GM19438 (cell line): ENCODE data around the gene ZNF609.

Source experiments
- ATAC-seq: cut with Tn5 transposase; IDR thresholded peaks from one replicate; pipeline ENCODE4 v1.9.1; 2021; ENCODE audit warnings: low read depth; ENCODE audit not compliant: unreplicated experiment

ZNF609 gene

DNA sequence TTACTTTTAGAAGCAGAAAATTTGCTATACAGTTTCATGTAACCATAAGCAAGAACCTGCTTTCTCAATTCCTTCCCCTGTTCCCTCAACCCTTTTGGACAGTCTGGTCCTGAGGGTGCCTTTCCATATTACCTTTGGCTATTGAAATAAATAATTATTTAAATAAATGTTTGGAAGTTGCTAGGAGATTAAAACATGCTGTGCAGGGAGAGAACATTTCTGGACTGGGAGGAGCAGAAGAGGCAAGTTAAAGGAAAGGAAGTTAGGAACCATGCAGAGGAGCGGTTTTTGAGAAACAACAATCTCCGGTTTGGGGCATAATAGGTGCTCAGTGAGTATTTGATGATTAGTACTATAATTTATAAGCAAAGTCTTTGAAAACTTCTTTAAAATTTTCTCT lies 41.8 kb downstream of the ZNF609 start:
- ATAC-seq, result no peak

DNA sequence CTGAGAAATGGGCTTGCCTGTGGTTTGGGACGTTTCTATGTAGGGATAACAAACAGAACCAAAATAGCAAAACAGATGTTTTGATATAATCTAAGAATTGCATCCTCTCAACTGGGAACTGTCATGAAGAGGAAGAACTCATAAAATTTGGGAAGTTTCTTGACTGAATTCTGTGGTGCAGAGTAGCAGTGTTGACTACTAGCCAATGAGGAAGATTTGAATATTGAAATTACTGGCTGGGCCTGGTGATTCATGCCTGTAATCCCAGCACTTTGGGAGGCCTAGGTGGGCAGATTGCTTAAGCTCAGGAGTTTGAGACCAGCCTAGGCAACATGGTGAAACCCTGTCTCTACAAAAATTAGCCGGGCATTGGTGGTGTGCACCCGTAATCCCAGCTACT lies 42.2 kb downstream of the ZNF609 start:
- no peak for ATAC-seq

DNA sequence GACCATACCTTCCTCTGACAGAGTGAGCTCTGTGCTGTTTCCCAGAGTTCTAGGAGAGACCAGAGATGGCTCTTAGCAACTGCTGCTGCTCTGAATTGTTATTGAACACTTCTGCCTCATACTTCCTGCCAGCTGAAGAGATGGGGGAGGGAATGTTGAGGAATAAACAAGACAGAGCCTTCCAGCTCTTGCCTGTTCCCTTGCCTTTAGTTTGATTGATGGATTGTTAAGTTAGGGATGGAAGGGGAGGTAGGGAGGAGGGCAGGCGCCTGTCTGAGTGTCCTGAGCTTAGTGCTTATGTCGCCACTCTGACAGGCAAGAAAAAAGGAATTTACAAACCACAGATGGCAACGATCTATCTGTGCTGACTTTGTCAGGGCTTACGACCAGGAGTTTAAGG lies 42.8 kb downstream of the ZNF609 start:
- ATAC-seq, result no peak

DNA sequence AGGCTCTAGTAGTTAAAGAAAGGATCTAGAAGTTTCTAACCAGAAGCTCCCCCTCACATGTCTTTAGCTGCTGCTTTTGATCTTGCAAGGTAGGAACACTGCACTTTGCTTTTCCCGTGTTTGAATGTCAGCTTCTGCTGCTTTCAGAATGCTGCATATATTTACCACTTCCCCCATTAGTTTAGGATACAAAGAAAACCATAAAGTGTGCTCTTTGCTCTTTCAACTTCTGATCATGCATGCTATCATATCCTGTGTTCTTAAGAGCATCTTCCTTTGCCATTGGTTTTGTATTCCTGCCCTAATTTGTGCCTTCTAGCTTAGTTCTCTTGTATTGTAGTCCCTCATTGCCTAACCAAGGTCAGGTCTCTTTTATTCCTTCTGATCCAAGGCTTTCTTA lies 43.3 kb downstream of the ZNF609 start:
- no peak for ATAC-seq

DNA sequence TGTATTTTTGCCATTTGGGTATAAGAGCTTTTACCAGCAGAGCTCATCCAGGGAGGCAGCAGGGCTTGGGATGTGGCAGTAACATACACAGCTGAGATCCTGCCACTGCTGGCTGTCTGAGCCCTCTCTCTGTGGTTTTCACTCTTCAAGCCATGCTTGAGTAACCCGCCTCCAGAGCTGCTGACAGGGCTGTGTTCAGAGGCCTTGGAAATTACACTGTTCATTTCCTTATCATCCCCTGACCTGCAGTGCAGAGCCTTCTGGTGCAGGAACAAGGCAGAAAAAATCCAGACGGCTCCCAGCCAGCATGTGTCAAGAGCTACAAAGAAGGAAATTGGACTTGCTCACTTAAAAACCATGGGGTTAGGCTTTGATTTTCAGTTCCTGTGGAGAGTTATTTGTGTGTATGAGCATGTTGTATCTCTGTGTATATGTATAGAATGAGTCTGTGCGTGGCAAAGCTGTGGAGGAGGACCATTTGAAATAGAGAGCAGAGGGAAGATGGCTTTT lies 47.0 kb downstream of the ZNF609 start:
- peak; percentile 60 for ATAC-seq

DNA sequence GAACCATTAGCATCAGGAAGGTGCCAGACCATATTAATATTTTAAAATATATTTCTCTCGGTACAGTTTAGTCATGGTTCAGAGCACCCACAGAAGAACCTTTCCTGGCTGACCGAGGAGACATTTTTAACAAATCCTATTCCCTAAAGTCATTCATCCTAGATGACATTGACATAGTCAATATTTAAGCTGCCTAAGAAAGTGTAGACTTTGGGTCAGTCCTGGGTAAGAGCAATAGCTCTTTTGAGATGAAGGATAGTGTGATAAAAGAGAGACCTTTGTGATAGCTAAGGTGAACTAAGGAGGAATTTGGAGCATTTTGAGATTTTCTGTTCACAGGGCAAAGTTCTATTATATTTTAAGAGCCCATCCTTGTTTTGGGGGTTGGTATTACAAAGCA lies 47.5 kb downstream of the ZNF609 start:
- ATAC-seq, result no peak

DNA sequence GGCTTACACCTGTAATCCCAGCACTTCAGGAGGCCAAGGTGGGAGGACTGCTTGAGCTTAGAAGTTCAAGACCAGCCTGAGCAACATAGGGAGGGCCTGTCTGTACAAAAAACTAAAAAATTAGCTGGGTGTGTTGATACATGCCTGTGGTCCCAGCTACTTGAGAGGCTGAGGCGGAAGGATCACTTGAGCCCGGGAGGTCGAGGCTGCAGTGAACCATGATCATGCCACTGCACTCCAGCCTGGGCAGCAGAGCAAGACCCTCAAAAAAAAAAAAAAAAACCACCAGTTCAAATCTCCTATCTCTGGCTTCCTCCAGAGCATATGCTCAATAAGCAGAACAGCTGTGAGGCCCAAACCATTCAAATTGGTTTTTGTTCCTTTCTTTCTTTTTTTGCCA lies 53.4 kb downstream of the ZNF609 start:
- ATAC-seq, result no peak

DNA sequence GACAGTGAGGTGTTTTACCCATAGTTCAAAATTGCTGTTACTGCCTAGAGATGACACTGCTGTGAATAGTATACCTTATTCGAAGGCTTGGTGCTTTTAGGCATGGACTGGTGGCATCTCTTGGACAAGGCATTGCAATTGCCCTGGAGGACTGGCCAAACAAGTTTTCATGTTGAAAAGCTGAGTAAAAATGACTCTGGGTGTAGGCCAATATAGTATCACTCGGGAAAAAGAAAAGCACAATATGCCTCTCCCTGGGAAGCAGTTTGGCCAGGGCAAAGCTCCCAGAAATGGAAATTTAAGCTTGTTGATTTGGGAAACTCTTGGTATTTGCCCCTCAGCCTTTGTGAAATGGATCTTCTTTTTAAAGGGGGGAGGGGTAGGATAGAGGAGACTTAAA lies 54.8 kb downstream of the ZNF609 start:
- ATAC-seq, result no peak

DNA sequence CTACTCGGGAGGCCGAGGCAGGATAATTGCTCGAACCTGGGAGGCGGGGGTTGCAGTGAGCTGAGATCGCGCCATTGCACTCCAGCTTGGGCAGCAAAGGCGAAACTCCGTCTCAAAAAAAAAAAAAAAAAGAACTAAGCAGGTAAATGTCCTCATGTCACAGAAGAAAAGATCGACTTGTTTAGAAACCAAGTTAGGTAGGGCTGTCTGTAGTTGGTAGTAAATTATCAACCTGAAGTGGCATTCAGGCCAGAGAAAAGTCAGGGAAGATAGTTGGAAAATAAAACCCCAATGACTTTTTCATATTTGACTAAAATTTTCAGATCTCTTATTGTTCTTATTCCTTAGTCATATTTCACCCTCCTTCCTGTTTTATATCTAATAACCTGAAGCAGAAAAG lies 55.4 kb downstream of the ZNF609 start:
- no peak for ATAC-seq

DNA sequence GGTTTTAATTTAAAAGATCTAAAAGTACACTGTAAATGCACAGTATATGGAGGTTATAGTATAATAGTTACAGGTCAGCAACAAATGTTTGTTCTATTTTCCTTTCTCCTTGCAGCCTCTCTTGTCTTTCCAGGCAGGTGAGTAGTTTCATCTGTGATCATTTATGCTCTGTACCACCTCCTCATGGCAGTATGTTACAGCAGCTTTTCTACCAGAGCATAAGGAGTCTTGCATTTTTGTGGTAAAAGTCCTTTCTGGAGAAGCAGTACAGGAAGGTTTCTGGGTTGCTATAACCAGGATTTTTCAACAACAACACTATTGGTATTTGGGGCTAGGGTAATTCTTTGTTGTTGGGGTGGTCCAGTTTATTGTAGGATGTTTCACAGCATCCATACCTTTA lies 59.5 kb downstream of the ZNF609 start:
- no peak for ATAC-seq

DNA sequence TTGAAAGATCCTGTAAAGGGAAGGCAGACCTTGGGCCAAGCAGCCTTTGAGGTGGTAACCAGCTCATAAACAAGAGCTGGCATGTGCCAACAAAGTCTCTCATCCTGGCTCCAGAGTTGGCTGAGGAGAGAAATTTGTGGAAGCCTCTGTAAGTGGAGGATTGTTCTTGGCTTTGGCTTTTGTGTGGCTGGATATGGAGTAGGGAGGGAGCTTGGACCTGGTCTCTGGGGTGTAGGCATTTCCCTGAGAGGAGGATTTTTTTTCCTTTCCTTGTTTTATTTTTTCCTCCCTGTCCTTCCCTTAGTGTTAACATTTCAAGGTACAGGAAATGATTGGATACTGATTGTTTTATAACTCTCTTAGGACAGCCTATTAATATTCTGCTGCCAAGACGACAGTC lies 60.8 kb downstream of the ZNF609 start:
- ATAC-seq, result no peak

DNA sequence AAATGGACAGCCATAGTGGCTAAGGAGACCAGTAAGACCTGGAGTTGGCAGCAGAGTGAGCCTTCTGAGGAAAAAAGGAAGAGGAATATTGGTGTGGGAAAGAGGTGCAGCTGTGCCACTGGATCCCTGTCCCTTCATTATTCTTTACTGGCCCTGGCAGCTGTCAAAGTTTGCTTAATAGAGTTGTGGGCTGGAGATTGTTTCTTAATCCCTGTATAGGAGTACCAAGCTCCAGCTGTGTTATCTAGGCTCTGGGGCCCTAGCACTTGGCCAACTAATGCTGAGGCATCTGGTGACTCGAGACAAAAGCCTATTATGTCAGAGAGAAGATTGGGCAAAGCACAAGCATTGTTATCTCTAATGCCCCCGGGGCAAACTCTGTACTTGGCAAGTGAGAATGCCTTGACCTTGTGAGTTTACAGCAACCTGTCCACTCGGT lies 61.4 kb downstream of the ZNF609 start:
- no peak for ATAC-seq

DNA sequence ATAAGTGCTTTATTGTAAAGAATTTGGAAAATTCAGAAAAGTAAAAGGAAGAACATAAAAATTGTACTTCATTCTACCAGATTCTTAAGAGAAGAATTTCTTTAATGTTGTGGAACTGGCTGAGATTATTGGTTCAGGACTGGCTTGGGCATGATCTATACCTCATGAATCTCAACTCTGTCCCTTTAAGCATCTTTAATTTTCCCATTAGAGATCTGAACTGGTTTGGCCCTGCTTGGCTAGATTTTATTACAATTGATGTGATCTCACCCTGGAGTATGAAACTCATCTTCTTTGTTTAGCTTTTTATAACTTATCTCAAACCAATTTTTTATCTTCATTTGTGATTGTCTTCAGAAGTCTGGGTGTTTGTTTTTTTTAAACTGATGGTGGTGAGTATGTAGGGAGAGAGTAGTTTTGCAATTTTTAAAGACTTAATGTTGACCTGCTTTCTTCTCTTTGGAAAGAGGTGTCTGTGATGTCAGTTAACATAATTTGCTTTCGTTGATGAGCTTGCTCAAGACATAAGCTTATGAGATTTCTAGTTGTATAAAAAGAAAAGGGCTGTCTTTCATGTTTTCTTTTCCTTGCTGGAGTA lies 61.9 kb downstream of the ZNF609 start:
- no peak for ATAC-seq

DNA sequence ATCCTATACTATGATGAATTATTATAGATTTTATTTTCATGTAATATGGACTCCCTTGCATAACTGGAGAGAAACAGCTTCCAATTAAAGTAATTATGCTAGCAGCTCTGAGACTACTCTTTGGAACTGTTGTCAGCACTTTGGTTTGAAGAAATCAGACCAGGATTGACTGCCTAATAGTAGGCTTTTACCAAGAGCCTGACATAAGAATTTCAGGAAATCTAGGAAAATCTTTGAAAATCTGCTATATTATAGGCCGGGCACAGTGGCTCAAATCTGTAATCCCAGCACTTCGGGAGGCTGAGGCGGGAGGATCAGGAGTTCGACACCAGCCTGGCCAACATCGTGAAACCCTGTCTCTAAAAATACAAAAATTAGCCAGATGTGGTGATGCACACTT lies 62.9 kb downstream of the ZNF609 start:
- no peak for ATAC-seq

DNA sequence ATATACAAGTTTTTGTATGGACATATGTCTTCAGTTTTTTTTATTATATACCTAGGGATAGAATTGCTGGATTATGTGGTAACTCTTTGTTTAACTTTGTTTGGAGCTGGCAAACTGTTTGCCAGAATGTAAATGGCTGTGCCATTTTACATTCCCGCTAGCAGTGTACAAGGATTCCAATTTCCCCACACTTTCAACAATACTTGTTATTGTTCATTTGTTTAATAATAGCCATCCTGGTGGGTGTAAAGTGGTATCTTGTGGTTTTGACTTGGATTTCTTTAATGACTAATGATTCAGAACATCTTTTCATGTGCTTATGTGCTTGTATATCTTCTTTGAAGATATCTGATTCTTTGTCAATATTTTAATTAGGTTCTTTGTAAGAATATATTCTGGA lies 64.4 kb downstream of the ZNF609 start:
- no peak for ATAC-seq

DNA sequence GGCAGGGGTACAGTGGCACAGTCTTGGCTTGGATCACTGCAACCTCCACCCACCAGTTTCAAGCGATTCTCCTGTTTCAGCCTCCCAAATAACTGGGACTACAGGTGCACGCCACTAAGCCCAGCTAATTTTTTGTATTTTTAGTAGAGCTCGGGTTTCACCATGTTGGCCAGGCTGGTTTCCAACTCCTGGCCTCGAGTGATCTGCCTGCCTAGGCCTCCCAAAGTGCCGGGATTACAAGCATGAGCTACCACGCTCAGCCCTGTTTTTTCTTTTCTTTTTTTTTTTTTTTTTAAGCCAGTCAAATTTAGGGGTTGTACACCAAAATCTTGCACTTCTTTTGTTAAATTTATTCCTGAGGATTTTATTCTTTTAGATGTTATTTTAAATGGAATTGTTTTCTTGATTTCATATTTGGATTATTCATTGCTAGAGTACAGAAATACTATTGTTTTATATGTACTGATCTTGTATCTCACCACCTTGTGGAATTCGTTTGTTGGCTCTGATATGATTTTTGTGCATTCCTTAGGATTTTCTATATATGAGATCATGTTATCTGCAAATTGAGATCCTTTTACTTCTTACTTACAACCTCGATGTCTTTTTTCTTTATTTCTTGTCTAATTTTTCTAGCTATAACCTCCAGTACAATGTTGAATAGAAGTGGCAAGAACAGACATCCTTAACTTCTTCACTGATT lies 65.6 kb downstream of the ZNF609 start:
- ATAC-seq, result no peak

DNA sequence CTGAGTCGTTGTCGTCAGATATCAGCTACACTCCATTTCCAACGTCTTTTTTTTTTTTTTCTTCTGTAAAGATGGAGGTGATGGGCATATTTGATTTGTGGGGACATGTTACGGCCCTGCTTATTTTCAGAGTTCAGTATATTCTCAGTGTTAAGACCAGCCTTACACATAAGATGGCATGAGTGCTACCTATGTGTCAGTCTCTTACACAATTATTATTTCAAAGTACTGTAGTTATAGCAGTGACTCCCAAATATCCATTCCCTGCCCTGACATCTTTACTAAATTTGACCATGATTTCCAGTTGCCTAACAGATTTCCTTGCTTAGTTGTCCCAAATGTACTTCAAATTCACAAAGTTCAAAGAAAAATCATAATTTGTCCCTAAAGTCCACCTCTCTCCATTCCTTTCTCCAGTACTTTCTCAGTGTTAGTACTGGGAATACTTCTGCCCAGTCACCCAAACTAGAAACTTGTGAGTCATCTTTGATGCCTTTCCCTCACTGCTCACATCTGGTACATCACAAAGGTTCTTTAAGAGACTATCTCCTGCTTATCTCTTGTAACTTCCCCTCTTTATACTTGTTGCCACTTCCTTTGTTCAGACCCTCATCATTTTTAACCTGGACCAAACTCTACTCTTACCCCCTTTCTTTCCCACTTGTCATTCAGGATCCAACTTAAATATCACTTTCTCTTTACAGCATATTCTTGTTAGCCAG lies 67.0 kb downstream of the ZNF609 start:
- no peak for ATAC-seq

DNA sequence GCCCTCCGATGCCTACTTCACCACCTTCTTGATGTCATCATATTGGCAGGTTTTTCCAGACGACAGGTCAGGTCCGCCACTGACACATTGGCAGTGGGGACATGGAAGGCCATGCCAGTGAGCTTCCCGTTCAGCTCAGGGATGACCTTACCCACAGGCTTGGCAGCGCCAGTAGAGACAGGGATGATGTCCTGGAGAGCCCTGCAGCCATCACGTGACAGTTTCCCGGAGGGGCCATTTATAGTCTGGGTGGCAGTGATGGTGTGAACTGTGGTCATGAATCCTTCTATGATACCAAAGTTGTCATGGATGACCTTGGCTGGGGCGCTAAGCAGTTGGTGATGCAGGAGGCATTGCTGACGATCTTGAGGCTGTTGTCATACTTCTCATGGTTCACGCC lies 68.5 kb downstream of the ZNF609 start:
- no peak for ATAC-seq

DNA sequence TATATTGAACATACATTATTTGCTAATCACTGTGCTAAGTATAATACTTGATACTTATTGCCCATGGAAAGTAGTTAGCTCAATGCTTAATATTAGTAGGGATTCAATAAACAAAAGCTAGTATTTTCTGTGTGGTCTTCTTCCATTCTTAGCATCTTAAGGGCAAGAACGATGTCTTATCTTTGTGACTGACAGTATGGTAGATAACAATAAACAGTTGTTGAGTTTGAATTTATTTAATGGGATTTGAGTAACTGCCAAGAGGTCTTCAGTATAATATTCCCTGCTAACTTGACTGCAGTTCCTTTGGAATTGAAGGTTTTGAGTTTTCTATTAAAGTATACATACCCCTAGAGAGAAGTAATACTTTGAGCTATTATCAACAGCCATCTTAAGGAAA lies 70.1 kb downstream of the ZNF609 start:
- no peak for ATAC-seq

DNA sequence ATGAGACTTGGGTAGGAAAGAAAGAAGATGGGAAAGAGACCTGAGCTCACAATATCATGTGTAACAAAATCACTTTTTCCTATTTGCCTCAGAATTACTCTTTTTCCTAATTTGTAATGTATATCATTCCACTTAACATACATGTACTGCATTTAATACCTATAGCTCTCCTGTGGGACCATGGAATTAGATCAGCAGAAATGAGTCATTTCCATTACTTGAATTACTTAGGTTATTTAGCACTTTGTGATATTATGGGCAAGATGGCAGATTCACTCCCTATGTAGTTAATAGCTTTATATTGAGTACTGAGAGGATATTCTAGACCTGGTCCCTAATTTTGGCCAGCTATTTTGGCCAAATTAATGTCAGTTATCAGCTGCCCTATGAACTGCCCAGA lies 70.5 kb downstream of the ZNF609 start:
- no peak for ATAC-seq

DNA sequence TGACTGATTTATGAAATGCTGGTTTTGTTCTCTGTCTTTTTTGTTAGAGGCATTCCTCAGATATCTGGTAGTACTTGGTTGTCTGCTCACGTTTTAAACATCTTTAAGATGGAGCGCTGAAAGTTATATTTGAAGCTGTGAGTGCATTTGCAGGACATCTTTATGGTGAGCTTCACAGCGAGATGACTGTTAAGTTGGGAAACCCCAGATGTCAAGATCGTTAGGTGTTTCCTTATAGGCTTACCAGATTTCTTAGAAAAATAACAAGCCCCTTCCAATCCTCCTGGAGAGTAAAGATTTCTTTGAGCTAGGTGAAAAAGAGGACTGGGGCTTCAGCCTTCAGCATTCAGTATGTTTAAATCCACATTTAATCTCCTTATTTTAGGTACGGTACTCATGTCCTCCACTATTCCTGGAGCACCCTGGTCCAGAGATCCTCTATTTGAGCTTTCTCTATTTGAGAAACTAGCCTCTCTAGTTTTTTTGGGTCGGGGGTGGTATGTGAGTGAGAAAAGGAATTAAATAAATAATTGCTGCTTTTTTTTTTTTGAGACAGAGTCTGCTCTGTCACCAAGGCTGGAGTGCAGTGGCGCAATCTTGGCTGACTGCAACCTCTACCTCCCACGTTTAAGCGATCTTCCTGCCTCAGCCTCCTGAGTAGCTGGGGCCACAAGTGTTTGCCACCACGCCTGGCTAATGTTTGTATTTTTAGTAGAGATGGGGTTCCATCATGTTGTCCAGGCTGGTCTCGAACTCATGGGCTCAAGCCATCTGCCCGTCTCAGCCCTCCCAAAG lies 72.3 kb downstream of the ZNF609 start:
- no peak for ATAC-seq
